GM18508 (cell line): Measurements from ENCODE around the gene PMPCA.

Experiments used
- ATAC-seq: cut with Tn5 transposase; IDR thresholded peaks from one replicate; pipeline ENCODE4 v1.9.1; 2021; ENCODE audit warnings: moderate number of reproducible peaks; ENCODE audit not compliant: insufficient read depth, unreplicated experiment

PMPCA gene

DNA sequence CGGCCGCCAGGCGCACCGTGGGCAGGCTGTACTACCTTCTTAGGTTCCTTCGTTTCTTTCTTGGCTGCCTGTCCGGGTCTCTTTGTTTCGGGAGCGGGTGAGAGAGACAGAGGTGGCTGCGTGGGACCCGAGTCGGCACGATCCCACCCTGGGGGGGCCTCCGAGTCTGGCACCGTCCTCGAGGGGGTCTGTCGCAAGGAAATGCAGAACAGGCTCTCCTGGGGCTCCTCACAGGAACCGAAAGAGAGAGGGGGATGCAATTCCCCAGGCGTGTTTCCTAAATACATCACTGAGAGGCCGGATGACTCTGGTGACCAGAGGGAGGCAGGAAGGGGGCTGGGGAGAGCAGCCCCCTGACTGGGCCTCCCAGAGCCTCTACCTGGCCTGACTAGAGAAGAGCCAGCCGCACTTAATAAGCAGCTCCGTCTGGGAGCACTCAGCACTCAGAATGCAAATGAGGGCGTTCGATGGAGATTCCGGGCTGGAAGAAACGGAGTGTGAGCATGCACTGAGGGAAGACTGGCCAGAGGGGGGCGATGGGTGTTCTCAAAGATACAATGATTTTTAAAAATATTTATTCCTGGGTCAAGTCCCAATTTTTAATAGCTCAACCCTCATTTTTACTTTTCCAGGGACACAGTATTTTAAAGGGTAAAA is 40.9 kb downstream of the PMPCA start:
- ATAC-seq: no peak

GRCh38 chr9:136453326-136453725 is 42.9 kb downstream of the PMPCA start:
- no peak for ATAC-seq

GRCh38 chr9:136454026-136454796 is 43.8 kb downstream of the PMPCA start:
- ATAC-seq: no peak

DNA sequence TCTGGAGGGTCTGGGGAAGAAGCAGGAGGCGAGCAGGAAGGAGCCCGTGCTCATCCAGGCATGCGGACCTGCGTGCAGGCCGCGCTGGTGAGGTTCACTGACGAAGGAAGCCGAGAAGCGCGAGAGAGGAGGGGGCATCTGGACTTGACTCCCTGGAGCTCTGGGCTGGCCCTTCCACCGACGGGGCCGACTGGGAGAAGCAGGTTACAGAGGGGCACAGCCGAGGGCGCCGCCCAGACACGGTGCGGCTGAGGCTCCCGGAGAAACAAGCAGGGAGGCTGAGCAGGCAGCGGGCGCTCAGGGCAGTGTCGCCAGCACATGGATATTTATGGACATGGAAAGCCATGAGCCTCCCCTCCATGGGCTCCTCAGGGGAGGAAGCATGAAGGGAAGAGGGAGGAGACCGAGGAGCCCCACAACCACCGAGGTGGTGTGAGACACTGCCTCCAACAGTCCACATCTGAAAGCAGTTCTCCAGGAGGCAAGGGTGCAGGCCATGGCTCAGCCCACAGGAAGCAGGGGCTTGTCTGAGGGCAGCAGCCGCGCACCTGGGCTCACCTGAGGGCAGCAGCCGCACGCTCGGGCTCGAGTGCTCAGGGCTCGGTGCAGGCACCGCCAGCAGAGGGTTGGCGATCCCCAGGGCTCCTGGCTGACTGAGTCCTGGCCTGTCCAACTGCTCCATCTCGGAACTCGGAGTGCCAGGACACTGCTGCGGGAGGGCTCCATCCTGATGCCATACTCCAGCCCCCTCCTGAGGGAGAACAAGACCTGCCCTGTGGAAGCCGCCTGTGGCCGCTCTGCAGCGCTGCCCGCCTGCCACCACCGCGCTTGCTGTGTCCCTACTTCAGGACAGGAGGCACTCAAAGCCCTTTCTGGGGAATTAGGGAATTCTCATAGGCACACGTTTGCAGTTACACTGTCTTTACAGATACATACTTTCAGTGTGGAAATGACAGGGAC is 44.9 kb downstream of the PMPCA start:
- ATAC-seq: no peak

DNA sequence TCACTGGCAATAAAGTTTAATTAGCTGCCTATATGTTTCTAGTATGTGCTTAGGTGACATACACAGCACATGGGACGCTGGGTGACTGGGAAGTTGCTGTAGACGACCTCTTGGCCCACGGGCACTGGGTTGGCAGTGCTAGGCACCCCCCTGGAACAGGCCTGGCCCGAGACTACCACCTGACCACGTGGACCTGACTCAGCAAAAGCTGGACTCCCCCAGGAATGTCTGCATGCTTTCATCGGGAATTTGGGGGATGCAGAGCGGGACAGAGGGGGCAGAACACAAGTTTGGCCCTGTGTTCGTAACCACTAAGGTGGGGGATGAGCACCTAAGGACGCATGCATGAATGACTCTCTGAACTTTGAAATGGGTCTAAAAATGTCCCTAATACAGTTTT is 45.8 kb downstream of the PMPCA start:
- no peak for ATAC-seq

GRCh38 chr9:136457326-136457725 is 46.9 kb downstream of the PMPCA start:
- no peak for ATAC-seq

DNA sequence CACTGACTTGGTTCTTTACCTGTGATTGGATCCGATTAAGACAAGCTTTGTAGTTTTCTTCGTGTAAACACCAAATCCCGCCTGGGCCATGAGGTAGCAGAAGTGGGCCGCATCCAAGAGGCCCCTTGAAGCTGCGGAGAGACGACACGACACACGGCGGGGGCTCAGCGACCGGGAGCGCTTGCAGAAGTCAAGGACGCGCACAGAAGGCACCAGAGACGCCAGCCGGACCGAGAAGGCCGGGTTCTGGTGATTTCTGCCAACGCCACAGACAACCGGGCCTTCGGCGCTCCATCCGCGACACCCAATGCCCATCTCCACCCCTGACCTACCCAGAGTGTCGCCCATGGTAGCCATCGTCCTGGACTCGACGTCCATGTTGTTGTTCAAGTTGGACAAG is 49.0 kb downstream of the PMPCA start:
- no peak for ATAC-seq

- ATAC-seq: no peak
Observed at GRCh38 chr9:136460772-136461325, 50.4 kb downstream of the PMPCA start.

DNA sequence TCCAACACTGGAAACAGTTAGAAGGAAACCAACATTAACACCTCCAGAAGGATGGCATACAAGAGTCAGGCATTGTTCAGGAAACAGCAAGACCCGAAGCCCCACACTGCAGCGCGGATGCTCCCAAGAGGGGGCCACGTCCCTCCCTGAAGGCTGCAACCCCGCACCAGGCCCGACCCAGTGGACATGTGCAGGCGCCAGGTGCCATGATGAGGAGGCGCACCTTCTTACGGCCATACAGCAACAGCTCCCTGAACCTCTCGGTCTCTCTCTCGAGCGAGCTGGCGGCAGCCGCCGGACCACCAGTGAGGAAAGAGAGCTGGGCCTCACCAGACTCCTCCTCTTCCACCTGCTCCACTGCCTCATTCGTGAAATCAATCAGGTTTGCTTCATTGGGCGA is 52.2 kb downstream of the PMPCA start:
- ATAC-seq: no peak

DNA sequence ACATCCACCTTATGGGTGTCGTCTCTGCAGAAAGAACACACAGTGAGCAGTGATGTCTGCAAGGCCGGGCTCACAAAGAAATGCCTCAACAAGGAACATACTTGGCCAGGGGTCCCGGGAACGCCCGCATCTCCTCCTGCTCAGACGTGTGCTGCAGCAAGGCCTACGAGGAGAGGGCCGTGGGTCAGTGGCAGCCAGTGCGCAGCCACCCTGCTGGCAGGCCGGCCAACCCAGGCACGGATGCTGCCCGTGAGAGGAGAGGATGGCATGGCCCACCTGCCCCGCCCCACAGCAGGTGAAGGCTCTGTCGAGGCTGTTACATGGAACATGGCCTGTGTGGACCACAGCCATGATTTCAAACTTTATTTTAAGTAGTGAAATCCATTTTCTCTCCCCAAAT is 53.1 kb downstream of the PMPCA start:
- ATAC-seq: no peak

- ATAC-seq: no peak
Observed at GRCh38 chr9:136464241-136464640, 53.8 kb downstream of the PMPCA start.

GRCh38 chr9:136465500-136466154 is 55.2 kb downstream of the PMPCA start:
- ATAC-seq: no peak

- ATAC-seq: no peak
Observed at GRCh38 chr9:136466155-136466541, 55.7 kb downstream of the PMPCA start.

GRCh38 chr9:136467766-136468165 is 57.3 kb downstream of the PMPCA start:
- no peak for ATAC-seq

DNA sequence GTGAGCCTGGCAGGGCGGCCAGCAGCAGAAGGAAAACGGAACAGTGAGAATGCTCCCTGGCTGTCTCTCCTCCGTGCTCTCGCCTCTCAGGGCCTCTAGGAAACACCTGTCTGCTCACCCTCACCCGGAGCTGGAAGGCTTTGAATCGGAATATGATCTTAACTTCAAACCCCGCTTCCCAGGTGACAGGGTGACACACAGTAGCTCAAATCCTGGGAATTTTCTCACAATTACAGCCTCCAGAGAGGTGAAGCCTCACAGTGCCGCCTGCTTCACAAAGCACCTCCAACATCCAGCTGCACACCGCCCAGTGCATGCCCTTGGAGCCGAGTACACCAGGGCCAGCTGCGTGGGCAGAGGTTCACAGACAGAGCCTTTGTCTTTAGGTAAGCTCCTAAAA is 59.9 kb downstream of the PMPCA start:
- no peak for ATAC-seq

DNA sequence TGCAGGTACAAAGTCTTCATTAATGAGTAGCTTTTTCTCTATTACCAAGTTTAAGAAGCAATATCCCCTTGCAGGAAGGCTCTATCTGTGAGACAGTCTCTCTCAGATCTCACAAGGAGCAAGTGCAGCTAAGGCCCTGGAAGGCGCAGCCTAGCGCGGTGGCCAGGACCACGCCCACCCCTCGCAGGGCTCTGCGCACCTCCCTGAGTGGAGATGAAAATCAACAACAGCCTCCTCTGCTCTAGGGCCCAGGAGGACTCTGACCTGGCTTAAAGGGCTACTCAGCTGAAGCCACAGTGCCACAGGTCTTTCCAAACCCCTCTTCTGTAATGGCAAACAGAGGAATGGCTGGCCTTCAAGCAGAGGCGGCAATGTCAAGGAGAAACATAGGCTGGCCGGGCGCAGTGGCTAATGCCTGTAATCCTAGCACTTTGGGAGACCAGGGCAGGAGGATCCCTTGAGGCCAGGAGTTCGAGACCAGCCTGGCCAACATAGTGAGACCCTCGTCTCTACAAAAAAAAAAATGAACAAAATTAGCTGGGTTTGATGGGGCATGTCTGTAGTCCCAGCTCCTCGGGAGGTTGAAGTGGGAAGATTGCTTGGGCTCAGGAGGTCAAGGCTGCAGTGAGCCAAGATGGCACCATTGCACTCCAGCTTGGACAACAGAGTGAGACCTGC is 60.5 kb downstream of the PMPCA start:
- no peak for ATAC-seq

GRCh38 chr9:136471802-136472487 is 61.5 kb downstream of the PMPCA start:
- no peak for ATAC-seq

GRCh38 chr9:136472640-136473353 is 62.3 kb downstream of the PMPCA start:
- ATAC-seq: no peak
